Hepatocyte (in vitro differentiated cells): ENCODE results near the gene PLA2G4F.

Experiments used
- CTCF ChIP-seq: fragments of 200-600 bp; sonication (generic); IDR thresholded peaks from 2 replicates; pipeline ENCODE4 v1.5.1; 2016; ENCODE audit warnings: antibody characterized with exemption, mild to moderate bottlenecking; ENCODE audit not compliant: poor library complexity
- EZH2 ChIP-seq: fragments of 200-600 bp; sonication (generic); IDR thresholded peaks from 2 replicates; pipeline ENCODE4 v1.6.1; 2016; ENCODE audit warnings: antibody characterized with exemption, mild to moderate bottlenecking, borderline replicate concordance
- EZH2phosphoT487 ChIP-seq: fragments of 200-600 bp; sonication (generic); IDR thresholded peaks from one replicate; pipeline ENCODE4 v1.6.1; 2018; ENCODE audit warnings: antibody characterized with exemption, mild to moderate bottlenecking, low read depth, moderate library complexity; ENCODE audit not compliant: unreplicated experiment, severe bottlenecking

GRCh38 chr15:42165106-42165505, 8.7 kb upstream of the PLA2G4F start:
- TF ChIP-seq CTCF (no peak), EZH2phosphoT487 (no peak), EZH2 (no peak)
